B cell (primary cell): Measurements from ENCODE around the gene HIGD1A. TPM values are rescaled to one million over a fixed set of nuclear protein-coding genes. Genes with fewer than 3 reads are reported as not detected.

Experiments used
- ATAC-seq: fragments of 200-7000 bp; cut with Tn5 transposase; one replicate; pipeline ENCODE4 v1.10.0; 2021; ENCODE audit warnings: low read depth, mild to moderate bottlenecking, moderate number of reproducible peaks, moderate library complexity
- CTCF ChIA-PET: fragments of 350-600 bp; sonication (Branson Sonifier 250); formaldehyde crosslinking; loops from one replicate; lab custom pipeline; 2021; ENCODE audit warnings: antibody characterized with exemption, inconsistent platforms; lab: Charles Lee
- POLR2A ChIA-PET: fragments of 350-600 bp; sonication (Branson Sonifier 250); formaldehyde crosslinking; loops from one replicate; lab custom pipeline; 2021; ENCODE audit warnings: antibody characterized with exemption; lab: Charles Lee
- DNase-seq: peaks from one replicate; pipeline ENCODE4 v3.0.0; 2013
- H2AFZ ChIP-seq: 2 replicates; pipeline ENCODE4 v1.6.1; 2012; ENCODE audit warnings: mild to moderate bottlenecking, low read depth, low read length; ENCODE audit not compliant: insufficient read depth, poor library complexity, severe bottlenecking
- H3K27ac ChIP-seq, 2 donors: 1 replicate in 1 of 2; 2 replicates in 1 of 2; pipeline ENCODE4 v1.5.1; 2012 to 2013; ENCODE audit warnings: low read length in 2 of 2, mild to moderate bottlenecking in 2 of 2, moderate library complexity in 1 of 2
- H3K27me3 ChIP-seq, 4 experiments: fragments of 200-600 bp in 1 of 4; sonication (generic) in 1 of 4; replicated peaks in 1 of 4; 1 replicate in 2 of 4; 2 replicates in 2 of 4; pipeline versions ENCODE4 v1.6.1 to v1.7.0; 2013 to 2016; ENCODE audit warnings: low read length in 3 of 4, mild to moderate bottlenecking in 2 of 4, mixed read lengths in 1 of 4, moderate library complexity in 1 of 4; ENCODE audit not compliant: insufficient read depth in 4 of 4, control insufficient read depth in 3 of 4; ENCODE audit errors: control extremely low read depth in 1 of 4
- H3K36me3 ChIP-seq, 2 experiments: replicated peaks in 1 of 2; 1 replicate in 1 of 2; 2 replicates in 1 of 2; pipeline versions ENCODE4 v1.6.1 to v1.7.1; 2013; ENCODE audit warnings: low read length in 1 of 2; ENCODE audit not compliant: insufficient read depth in 2 of 2, control insufficient read depth in 1 of 2; ENCODE audit errors: control extremely low read depth in 1 of 2, extremely low read depth in 1 of 2
- H3K4me1 ChIP-seq, 2 donors: fragments of 200-600 bp in 1 of 2; sonication (generic) in 1 of 2; 1 replicate in 1 of 2; 2 replicates in 1 of 2; pipeline versions ENCODE4 v1.5.1 to v1.6.1; 2013 to 2017; ENCODE audit warnings: low read length in 2 of 2; ENCODE audit not compliant: control insufficient read depth in 2 of 2, insufficient read depth in 2 of 2
- H3K4me2 ChIP-seq: replicated peaks from 2 replicates; pipeline ENCODE3; 2012; ENCODE audit warnings: mild to moderate bottlenecking, low read depth, low read length; ENCODE audit not compliant: poor library complexity, severe bottlenecking
- H3K4me3 ChIP-seq, 5 experiments: fragments of 200-600 bp in 1 of 5; sonication (generic) in 1 of 5; 1 replicate in 3 of 5; 2 replicates in 2 of 5; pipeline versions ENCODE4 v1.5.1 to v1.7.0; 2011 to 2016; ENCODE audit warnings: low read length in 4 of 5, mild to moderate bottlenecking in 4 of 5, low read depth in 2 of 5, control low read depth in 1 of 5, moderate library complexity in 1 of 5; ENCODE audit not compliant: insufficient read depth in 1 of 5; ENCODE audit errors: control extremely low read depth in 1 of 5, extremely low read depth in 1 of 5
- H3K79me2 ChIP-seq: fragments of 200-600 bp; sonication (generic); one replicate; pipeline ENCODE4 v1.6.0; 2016; ENCODE audit warnings: low read length; ENCODE audit not compliant: control insufficient read depth, insufficient read depth
- H3K9ac ChIP-seq: fragments of 200-600 bp; sonication (generic); 2 replicates; pipeline ENCODE4 v1.6.1; 2017; ENCODE audit warnings: mild to moderate bottlenecking, low read length, moderate library complexity
- H3K9me3 ChIP-seq, 3 donors: one replicate each; pipeline versions ENCODE4 v1.6.1 to v1.7.1; 2013; ENCODE audit warnings: low read length in 2 of 3; ENCODE audit not compliant: control insufficient read depth in 2 of 3, insufficient read depth in 1 of 3; ENCODE audit errors: control extremely low read depth in 1 of 3
- H4K20me1 ChIP-seq: 2 replicates; pipeline ENCODE4 v1.6.0; 2012; ENCODE audit warnings: mild to moderate bottlenecking, low read length; ENCODE audit not compliant: insufficient read depth, control insufficient read depth, poor library complexity, severe bottlenecking
- H3K27ac Mint-ChIP-seq: one replicate; pipeline ENCODE4 v1.8.0; 2021; ENCODE audit warnings: mixed read lengths
- H3K27me3 Mint-ChIP-seq: one replicate; pipeline ENCODE4 v1.8.0; 2021; ENCODE audit warnings: mixed read lengths
- H3K4me1 Mint-ChIP-seq: one replicate; pipeline ENCODE4 v1.8.0; 2021; ENCODE audit warnings: mixed read lengths
- H3K4me3 Mint-ChIP-seq: one replicate; pipeline ENCODE4 v1.8.0; 2021; ENCODE audit warnings: mixed read lengths
- H3K9me3 Mint-ChIP-seq: one replicate; pipeline ENCODE4 v1.8.0; 2022; ENCODE audit warnings: mixed read lengths; ENCODE audit not compliant: insufficient read depth
- CTCF ChIP-seq: fragments of 200-600 bp; IDR thresholded peaks from one replicate; pipeline ENCODE4 v1.8.0; 2022; ENCODE audit warnings: antibody characterized with exemption, mild to moderate bottlenecking
- EZH2 ChIP-seq: IDR thresholded peaks from 2 replicates; pipeline ENCODE4 v1.6.1; 2012; ENCODE audit warnings: borderline replicate concordance, low read depth, mild to moderate bottlenecking, moderate library complexity, low read length; ENCODE audit not compliant: insufficient read depth, poor library complexity, severe bottlenecking
- WGBS: methylation state at CpG from one replicate; pipeline ENCODE4 v1.1.5; 2013; ENCODE audit warnings: missing lambda C conversion rate; ENCODE audit not compliant: insufficient coverage; 5-methylcytosine and 5-hydroxymethylcytosine counted together
- intact Hi-C: fragments of 100-400 bp; cut with micrococcal nuclease; formaldehyde crosslinking; loops from one replicate; pipeline ENCODE4 v1.10.0; 2022
- polyA plus RNA-seq: library from polyadenylated mRNA; depleted of rRNA; stranded (reverse); fragments of >200 nt; gene quantifications from 2 replicates; pipeline ENCODE4 v1.2.3, GENCODE V29; 2012
- total RNA-seq, 2 donors: library from RNA; stranded (reverse); fragments of 120-200 nt in 1 of 2; gene quantifications; 1 replicate in 1 of 2; 2 replicates in 1 of 2; pipeline versions ENCODE4 v1.2.3 to v1.2.4, GENCODE V29; 2013 to 2022

HIGD1A gene
- total and polyA plus RNA-seq, 2 donors (not counting 1 experiment from before 2014, with no cell fraction given): 14.2 to 16.5 TPM

DNA sequence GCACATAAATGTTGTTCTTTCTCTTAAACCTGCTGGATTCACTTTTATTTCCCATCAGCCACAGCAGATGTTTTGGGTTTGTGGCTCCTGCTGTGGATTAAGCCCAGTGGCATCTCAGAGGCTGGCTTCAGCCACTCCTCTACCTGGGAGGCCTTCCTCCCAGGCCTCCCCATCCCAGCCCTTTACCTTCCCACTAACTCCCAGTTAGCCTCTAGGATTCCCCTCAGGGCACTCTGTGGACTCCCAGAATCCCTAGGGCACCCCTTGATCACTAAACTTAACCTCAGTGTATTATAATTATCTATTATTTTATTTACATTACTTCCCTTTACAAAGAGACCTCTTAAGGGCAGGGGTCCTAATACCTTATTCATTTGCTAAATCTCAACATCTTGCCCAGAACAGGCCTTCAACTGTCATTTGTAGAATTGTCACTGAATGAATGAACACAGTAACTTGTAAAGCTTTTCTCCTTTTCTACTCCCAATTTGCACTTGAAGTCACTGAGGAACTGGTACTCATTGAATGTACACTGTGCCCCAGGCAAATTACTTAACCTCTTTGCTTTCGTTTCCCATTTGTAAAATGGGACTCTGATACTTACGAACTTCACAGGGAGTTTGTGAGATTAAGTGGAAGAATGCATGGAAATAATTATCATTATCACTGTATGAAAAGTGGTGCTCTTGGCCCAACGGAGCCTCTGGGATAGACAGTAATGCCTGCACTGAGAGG, 39.6 kb downstream of the HIGD1A start:
- ChIA-PET POLR2A (no interaction called here), CTCF (no interaction called here)
- Histone ChIP-seq H3K27ac (no peak overlapping the region), H3K36me3 (no peaks in the 10 kb centered on the region), H3K4me3 (no peak overlapping the region), H3K9me3 (no peaks in the 10 kb centered on the region), H3K9ac (no peak overlapping the region), H3K4me1 (no peaks in the 10 kb centered on the region), H4K20me1 (no peaks in the 10 kb centered on the region), H3K79me2 (no peaks in the 10 kb centered on the region), H3K27me3 (no peaks in the 10 kb centered on the region), H3K4me2 (no peak overlapping the region), H2AFZ (no peak overlapping the region)
- Mint-ChIP-seq H3K4me3 (no peak overlapping the region), H3K27ac (no peak overlapping the region), H3K9me3 (no peaks in the 10 kb centered on the region), H3K27me3 (peaks cover 6% of the 10 kb centered on the region), H3K4me1 (no peaks in the 10 kb centered on the region)
- no peak for DNase-seq
- intact Hi-C loops: no loop called here
- ATAC-seq: no peak
- TF ChIP-seq EZH2: no peak
- no peak for TF ChIP-seq CTCF
- 90% methylated on average over 1 of the region's 3 CpGs for WGBS

DNA sequence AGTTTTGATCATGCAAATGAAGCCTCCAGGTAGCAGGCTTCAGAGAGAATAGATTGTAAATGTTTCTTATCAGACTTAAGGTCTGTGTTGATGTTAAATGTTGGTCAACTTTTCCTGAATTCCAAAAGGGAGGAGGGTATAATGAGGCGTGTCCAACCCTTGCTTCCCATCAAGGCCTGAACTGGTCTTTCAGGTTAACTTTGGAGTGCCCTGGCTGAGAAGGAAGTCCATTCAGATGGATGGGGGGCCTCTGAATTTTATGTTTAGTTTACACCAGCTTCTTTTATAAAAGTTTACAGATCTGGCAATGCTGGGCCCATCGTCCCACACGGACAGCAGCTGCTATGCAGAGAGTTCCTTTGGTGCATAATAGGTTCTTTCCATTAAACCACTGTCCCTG, 40.2 kb downstream of the HIGD1A start:
- Mint-ChIP-seq H3K9me3 (no peaks in the 10 kb centered on the region), H3K4me1 (no peaks in the 10 kb centered on the region), H3K27me3 (peaks cover 6% of the 10 kb centered on the region), H3K27ac (no peak overlapping the region), H3K4me3 (no peak overlapping the region)
- no peak overlapping the region for H2AFZ ChIP-seq
- no peaks in the 10 kb centered on the region for H3K4me1 ChIP-seq
- ChIA-PET POLR2A (no interaction called here), CTCF (no interaction called here)
- H3K9me3 ChIP-seq: no peaks in the 10 kb centered on the region
- no peaks in the 10 kb centered on the region for H4K20me1 ChIP-seq
- H3K36me3 ChIP-seq: no peaks in the 10 kb centered on the region
- H3K27me3 ChIP-seq: no peaks in the 10 kb centered on the region
- DNase-seq (no peak), ATAC-seq (no peak)
- WGBS: 100% methylated on average over 2 of the region's 3 CpGs
- no peak overlapping the region for H3K9ac ChIP-seq
- intact Hi-C loops: no loop called here
- no peak overlapping the region for H3K27ac ChIP-seq
- H3K79me2 ChIP-seq: no peaks in the 10 kb centered on the region
- TF ChIP-seq EZH2 (no peak), CTCF (no peak)
- no peak overlapping the region for H3K4me2 ChIP-seq
- H3K4me3 ChIP-seq: no peak overlapping the region
